SU-DHL-6 (cell line): ENCODE results near the gene CDK16.

ENCODE experiments used
- H2AFZ ChIP-seq: fragments of 200-600 bp; sonication (generic); 2 replicates; pipeline ENCODE4 v1.6.1; 2014; ENCODE audit warnings: low read depth, mild to moderate bottlenecking, moderate library complexity, mixed read lengths, antibody characterized with exemption, low read length; ENCODE audit not compliant: severe bottlenecking
- H3F3A ChIP-seq: fragments of 200-600 bp; shearing (Covaris generic); 2 replicates; pipeline ENCODE4 v1.6.0; 2016; ENCODE audit warnings: antibody characterized with exemption, mild to moderate bottlenecking; ENCODE audit not compliant: insufficient read depth
- H3K27ac ChIP-seq: fragments of 200-600 bp; sonication (generic); 2 replicates; pipeline ENCODE4 v1.5.1; 2016; ENCODE audit warnings: low read depth, mild to moderate bottlenecking, low read length, moderate library complexity, mixed read lengths
- H3K27me3 ChIP-seq: fragments of 200-600 bp; sonication (generic), shearing (Covaris generic); 2 replicates; pipeline ENCODE4 v1.6.0; 2014; ENCODE audit warnings: mild to moderate bottlenecking, low read length
- H3K36me3 ChIP-seq: fragments of 200-600 bp; sonication (generic); 2 replicates; pipeline ENCODE4 v1.6.1; 2014; ENCODE audit warnings: mild to moderate bottlenecking, low read length, mixed read lengths
- H3K4me2 ChIP-seq: fragments of 300-600, 200-600 bp; shearing (Covaris generic), sonication (generic); 2 replicates; pipeline ENCODE4 v1.6.0; 2014; ENCODE audit warnings: low read length, low read depth, mild to moderate bottlenecking; ENCODE audit not compliant: poor library complexity, severe bottlenecking
- H3K4me3 ChIP-seq: fragments of 200-600 bp; sonication (generic); 2 replicates; pipeline ENCODE4 v1.5.1; 2014; ENCODE audit warnings: antibody characterized with exemption, low read length, mild to moderate bottlenecking, mixed read lengths; ENCODE audit not compliant: insufficient read depth, poor library complexity, severe bottlenecking
- H3K79me2 ChIP-seq: fragments of 200-600 bp; sonication (generic); 2 replicates; pipeline ENCODE4 v1.6.1; 2014; ENCODE audit warnings: mild to moderate bottlenecking, low read length, moderate library complexity; ENCODE audit not compliant: insufficient read depth
- H3K9ac ChIP-seq: fragments of 200-600 bp; sonication (generic); 2 replicates; pipeline ENCODE4 v1.7.0; 2014; ENCODE audit warnings: mild to moderate bottlenecking, low read length
- H3K9me2 ChIP-seq: fragments of 200-600 bp; sonication (generic); replicated peaks from 2 replicates; pipeline ENCODE4 v1.6.1; 2014; ENCODE audit warnings: low read length; ENCODE audit not compliant: insufficient read depth
- H3K9me3 ChIP-seq: fragments of 200-600 bp; sonication (generic); 2 replicates; pipeline ENCODE4 v1.6.1; 2014; ENCODE audit warnings: low read length, mixed read lengths; ENCODE audit not compliant: insufficient read depth
- H4K20me1 ChIP-seq: fragments of 200-600 bp; sonication (generic); 2 replicates; pipeline ENCODE4 v1.6.1; 2014; ENCODE audit warnings: low read depth, mild to moderate bottlenecking, antibody characterized with exemption, low read length, moderate library complexity, mixed read lengths
- EZH2phosphoT487 ChIP-seq: fragments of 200-600 bp; sonication (generic), shearing (Covaris generic); conservative IDR thresholded peaks from 2 replicates; pipeline ENCODE4 v1.6.1; 2018; ENCODE audit warnings: mild to moderate bottlenecking, antibody characterized with exemption, low read length, moderate library complexity, mixed read lengths
- TF ChIP-seq, protein P1 (sequence below): fragments of 200-600 bp; sonication (generic); IDR thresholded peaks from one replicate; pipeline ENCODE4 v1.5.1; 2017; ENCODE audit warnings: antibody characterized with exemption, mild to moderate bottlenecking, low read length, moderate library complexity; ENCODE audit not compliant: insufficient read depth, poor library complexity, severe bottlenecking

CDK16 gene

DNA sequence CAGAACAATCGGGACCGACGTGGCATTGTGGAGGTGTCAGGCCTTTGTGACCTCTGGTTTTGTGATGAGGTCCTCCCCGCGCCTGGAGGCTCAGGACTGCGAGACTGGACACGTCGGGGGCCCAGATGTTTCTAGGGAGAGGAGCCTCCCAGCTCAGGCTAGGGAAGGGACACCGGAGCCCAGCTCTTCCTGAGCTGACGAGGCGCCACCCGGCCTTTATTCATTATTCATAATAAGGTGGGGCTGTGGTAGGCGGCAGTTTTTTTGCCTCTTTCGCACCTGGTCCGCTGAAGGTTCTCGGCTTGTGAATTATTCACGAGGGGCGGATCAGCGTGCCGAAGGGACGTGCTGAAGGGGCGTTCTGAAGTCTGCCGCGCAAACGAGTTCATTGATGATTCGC lies 27.1 kb upstream of the CDK16 start:
- no peaks in the 10 kb centered on the region for H3K36me3 ChIP-seq
- TF ChIP-seq, protein P1, sequence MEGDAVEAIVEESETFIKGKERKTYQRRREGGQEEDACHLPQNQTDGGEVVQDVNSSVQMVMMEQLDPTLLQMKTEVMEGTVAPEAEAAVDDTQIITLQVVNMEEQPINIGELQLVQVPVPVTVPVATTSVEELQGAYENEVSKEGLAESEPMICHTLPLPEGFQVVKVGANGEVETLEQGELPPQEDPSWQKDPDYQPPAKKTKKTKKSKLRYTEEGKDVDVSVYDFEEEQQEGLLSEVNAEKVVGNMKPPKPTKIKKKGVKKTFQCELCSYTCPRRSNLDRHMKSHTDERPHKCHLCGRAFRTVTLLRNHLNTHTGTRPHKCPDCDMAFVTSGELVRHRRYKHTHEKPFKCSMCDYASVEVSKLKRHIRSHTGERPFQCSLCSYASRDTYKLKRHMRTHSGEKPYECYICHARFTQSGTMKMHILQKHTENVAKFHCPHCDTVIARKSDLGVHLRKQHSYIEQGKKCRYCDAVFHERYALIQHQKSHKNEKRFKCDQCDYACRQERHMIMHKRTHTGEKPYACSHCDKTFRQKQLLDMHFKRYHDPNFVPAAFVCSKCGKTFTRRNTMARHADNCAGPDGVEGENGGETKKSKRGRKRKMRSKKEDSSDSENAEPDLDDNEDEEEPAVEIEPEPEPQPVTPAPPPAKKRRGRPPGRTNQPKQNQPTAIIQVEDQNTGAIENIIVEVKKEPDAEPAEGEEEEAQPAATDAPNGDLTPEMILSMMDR: no peak
- no peak for TF ChIP-seq EZH2phosphoT487
- H3K4me3 ChIP-seq: peak overlapping the region; percentile 99
- no peaks in the 10 kb centered on the region for H4K20me1 ChIP-seq
- H3K79me2 ChIP-seq: peaks cover 31% of the 10 kb centered on the region
- H3K27ac ChIP-seq: peak overlapping the region; percentile 93
- H3K9me2 ChIP-seq: no peaks in the 10 kb centered on the region
- peaks cover 35% of the 10 kb centered on the region for H3F3A ChIP-seq
- peak overlapping the region; percentile 39 for H2AFZ ChIP-seq
- H3K9me3 ChIP-seq: no peaks in the 10 kb centered on the region
- peak overlapping the region; percentile 86 for H3K4me2 ChIP-seq
- no peaks in the 10 kb centered on the region for H3K27me3 ChIP-seq
- H3K9ac ChIP-seq: peak overlapping the region; percentile 98

DNA sequence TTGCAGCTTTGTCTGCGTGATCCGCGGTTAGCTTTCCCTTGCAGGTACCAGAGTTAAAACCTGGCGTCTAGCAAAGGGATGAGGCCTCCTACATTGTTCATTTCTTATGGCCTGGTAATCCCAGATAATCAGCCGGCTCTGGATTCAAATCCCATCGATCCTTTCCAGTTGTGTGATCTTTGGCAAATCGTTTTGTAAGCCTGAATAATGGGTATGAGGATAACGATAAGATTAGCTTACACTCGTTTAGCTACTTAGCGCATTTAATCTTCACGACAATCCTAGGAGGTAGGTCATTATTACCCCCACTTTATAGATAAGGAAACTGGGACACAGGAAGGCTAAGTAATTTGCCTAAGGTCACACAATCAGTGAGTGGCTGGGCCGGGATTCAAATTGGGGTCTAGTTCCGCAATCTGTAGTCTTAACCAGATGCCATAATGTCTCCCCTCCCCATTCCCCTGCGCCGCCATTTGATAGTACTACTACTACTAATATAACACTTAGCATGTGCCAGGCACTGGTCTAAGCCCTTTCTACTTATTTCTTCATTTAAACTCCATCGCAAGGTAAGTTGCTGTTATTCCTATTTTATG lies 26.6 kb upstream of the CDK16 start:
- H3K9me2 ChIP-seq: no peaks in the 10 kb centered on the region
- no peaks in the 10 kb centered on the region for H3K27me3 ChIP-seq
- H3K4me3 ChIP-seq: peak overlapping the region; percentile 99
- H3K9me3 ChIP-seq: no peaks in the 10 kb centered on the region
- no peaks in the 10 kb centered on the region for H3K36me3 ChIP-seq
- H3K4me2 ChIP-seq: peak overlapping the region; percentile 86
- H3K9ac ChIP-seq: peak overlapping the region; percentile 98
- no peak overlapping the region for H2AFZ ChIP-seq
- H4K20me1 ChIP-seq: no peaks in the 10 kb centered on the region
- peaks cover 35% of the 10 kb centered on the region for H3F3A ChIP-seq
- TF ChIP-seq, protein P1: no peak
- TF ChIP-seq EZH2phosphoT487: no peak
- peaks cover 37% of the 10 kb centered on the region for H3K79me2 ChIP-seq
- H3K27ac ChIP-seq: peak overlapping the region; percentile 93

DNA sequence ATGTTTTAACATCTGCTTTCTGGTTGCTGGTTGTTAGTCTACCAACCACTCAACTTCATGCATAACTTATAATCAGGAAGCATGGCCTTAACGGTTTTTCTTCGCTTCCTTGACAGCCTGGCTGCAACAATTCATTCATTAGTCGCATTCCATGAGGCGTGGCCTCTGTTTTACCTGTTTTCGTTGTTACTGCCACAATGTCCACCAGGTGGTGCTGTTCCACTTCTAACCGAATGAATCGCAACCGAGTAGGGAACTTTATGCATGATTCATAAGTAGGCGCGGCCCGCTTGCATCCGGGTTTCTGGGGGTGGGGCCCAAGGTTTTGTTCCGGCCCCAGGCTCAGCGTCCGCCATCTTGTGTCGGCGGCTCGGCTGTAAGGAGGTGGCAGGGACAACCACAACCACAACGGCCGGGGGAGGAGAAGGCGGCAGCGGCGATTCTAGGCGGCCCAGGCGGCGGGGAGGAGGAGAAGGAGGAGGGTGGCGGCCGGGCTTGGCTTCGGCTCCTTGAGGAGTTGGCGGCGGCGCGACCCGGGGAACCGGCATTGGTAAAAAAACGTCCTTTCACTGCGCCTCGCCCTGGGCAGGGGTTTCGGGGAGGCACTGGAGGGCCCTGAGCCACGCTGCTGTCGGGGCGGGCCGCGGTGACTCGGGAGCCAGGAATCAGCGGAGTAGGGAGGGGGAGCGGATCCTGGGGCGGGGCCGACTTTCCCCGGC lies 24.8 kb upstream of the CDK16 start, which contains the start of gene UBA1:
UBA1 (plus strand) TSS at position 355 of the 719 bp plus-strand sequence. CDS start 4,974 bp downstream, outside the sequence.
- Histone ChIP-seq H2AFZ (no peak within 1 kb of the TSS), H3K9ac (peak within 1 kb of the TSS; percentile 94), H3K27me3 (no peaks in the 10 kb centered on the region), H3K9me2 (no peaks in the 10 kb centered on the region), H3K4me3 (peak within 1 kb of the TSS; percentile 99), H3K9me3 (no peaks in the 10 kb centered on the region), H3K79me2 (peaks cover 53% of the 10 kb centered on the region), H3K4me2 (peak within 1 kb of the TSS; percentile 91), H3F3A (peaks cover 27% of the 10 kb centered on the region), H4K20me1 (no peaks in the 10 kb centered on the region), H3K36me3 (no peaks in the 10 kb centered on the region), H3K27ac (peak within 1 kb of the TSS; percentile 93)
- TF ChIP-seq, protein P1: peak; percentile 35
- TF ChIP-seq EZH2phosphoT487: no peak
